Thyroid gland (tissue), 4 donors: Measurements from ENCODE around the gene IQCE.

ENCODE experiments used
- POLR2A ChIP-seq, 2 donors: fragments of 450-650 bp; IDR thresholded peaks; one replicate each; pipeline ENCODE4 v1.6.1; 2017; ENCODE audit warnings: antibody characterized with exemption in 2 of 2, mild to moderate bottlenecking in 2 of 2, moderate library complexity in 1 of 2
- TF ChIP-seq, protein P1 (sequence below), 6 experiments: fragments of 200-600 bp in 3 of 6; fragments of 450-650 bp in 3 of 6; sonication (generic) in 3 of 6; IDR thresholded peaks; one replicate each; pipeline ENCODE4 v1.5.1; 2016 to 2019; ENCODE audit warnings: antibody characterized with exemption in 6 of 6, mild to moderate bottlenecking in 2 of 6, inconsistent platforms in 1 of 6, moderate library complexity in 1 of 6

GRCh38 chr7:2628891-2629290 is 70.1 kb downstream of the IQCE start:
- TF ChIP-seq POLR2A (IDR thresholded peaks at IDR 0.05) = no peak
- TF ChIP-seq, protein P1, sequence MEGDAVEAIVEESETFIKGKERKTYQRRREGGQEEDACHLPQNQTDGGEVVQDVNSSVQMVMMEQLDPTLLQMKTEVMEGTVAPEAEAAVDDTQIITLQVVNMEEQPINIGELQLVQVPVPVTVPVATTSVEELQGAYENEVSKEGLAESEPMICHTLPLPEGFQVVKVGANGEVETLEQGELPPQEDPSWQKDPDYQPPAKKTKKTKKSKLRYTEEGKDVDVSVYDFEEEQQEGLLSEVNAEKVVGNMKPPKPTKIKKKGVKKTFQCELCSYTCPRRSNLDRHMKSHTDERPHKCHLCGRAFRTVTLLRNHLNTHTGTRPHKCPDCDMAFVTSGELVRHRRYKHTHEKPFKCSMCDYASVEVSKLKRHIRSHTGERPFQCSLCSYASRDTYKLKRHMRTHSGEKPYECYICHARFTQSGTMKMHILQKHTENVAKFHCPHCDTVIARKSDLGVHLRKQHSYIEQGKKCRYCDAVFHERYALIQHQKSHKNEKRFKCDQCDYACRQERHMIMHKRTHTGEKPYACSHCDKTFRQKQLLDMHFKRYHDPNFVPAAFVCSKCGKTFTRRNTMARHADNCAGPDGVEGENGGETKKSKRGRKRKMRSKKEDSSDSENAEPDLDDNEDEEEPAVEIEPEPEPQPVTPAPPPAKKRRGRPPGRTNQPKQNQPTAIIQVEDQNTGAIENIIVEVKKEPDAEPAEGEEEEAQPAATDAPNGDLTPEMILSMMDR (IDR thresholded peaks at IDR 0.05) = no peak
